Adrenal gland (tissue), 5 donors: Measurements from ENCODE around the gene MED27.

Source experiments
- POLR2A ChIP-seq, 2 donors: fragments of 450-650 bp; IDR thresholded peaks; one replicate each; pipeline ENCODE4 v1.6.1; 2017; ENCODE audit warnings: antibody characterized with exemption in 2 of 2, mild to moderate bottlenecking in 2 of 2, moderate library complexity in 1 of 2
- TF ChIP-seq, protein P1 (sequence below), 6 experiments: fragments of 450-650 bp in 4 of 6; fragments of 200-600 bp in 2 of 6; sonication (generic) in 1 of 6; IDR thresholded peaks; 1 replicate in 5 of 6; 2 replicates in 1 of 6; pipeline versions ENCODE4 v1.5.1 to v1.8.0; 2016 to 2021; ENCODE audit warnings: antibody characterized with exemption in 6 of 6, mild to moderate bottlenecking in 2 of 6, moderate library complexity in 1 of 6
- donor health status: DM: no; HTN: no; CAD: no.

- TF ChIP-seq, protein P1, sequence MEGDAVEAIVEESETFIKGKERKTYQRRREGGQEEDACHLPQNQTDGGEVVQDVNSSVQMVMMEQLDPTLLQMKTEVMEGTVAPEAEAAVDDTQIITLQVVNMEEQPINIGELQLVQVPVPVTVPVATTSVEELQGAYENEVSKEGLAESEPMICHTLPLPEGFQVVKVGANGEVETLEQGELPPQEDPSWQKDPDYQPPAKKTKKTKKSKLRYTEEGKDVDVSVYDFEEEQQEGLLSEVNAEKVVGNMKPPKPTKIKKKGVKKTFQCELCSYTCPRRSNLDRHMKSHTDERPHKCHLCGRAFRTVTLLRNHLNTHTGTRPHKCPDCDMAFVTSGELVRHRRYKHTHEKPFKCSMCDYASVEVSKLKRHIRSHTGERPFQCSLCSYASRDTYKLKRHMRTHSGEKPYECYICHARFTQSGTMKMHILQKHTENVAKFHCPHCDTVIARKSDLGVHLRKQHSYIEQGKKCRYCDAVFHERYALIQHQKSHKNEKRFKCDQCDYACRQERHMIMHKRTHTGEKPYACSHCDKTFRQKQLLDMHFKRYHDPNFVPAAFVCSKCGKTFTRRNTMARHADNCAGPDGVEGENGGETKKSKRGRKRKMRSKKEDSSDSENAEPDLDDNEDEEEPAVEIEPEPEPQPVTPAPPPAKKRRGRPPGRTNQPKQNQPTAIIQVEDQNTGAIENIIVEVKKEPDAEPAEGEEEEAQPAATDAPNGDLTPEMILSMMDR (IDR thresholded peaks at IDR 0.05) = no peak
- no peak for TF ChIP-seq POLR2A (IDR thresholded peaks at IDR 0.05)
Observed at GRCh38 chr9:132125944-132126679, 46.4 kb upstream of the MED27 start.
